ENCODE measurements around the gene PID1.

PID1 gene

DNA sequence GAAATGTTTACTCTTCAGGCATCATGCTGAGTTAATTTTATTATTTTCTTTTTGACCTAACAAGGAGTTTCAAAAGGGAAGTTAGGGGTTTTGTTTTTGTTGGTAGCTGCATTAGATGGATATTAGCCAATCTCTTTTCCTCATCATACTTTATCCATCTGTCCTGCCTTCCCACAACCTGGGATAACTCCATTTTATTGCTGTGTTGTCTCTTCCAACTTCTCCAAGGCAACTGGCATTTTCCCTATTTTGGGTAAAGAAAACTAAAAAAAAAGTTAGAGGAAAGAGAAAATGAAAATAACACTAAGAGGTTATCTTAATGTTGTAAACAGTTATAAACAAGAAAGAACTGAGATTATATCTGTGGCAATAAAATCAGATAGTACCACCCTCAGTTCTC is 147.0 kb downstream of the PID1 start:
- DNase-seq (ENCODE audit: low read depth in 2 of 3, low spot score in 2 of 3) = no peak

DNA sequence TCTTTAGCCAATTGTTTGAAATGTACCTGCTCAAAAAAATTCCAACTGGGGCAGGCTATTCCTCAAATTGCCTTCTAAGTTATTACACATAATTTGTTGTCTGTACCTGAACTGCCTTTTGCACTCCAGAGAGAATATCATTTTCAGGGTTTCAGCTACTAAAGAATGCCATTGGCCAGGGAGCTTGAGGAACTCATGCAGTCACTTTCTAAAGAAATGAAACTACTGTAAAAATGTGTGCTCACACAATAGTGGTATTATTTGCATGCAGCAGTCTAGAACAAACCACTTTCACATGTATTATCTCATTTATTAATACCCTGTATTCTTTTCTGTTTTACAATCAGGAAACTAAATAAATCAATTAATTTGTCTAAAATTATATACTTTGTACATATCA is 152.2 kb downstream of the PID1 start:
- DNase-seq (ENCODE audit: low read depth in 2 of 3, low spot score in 2 of 3) = no peak

DNA sequence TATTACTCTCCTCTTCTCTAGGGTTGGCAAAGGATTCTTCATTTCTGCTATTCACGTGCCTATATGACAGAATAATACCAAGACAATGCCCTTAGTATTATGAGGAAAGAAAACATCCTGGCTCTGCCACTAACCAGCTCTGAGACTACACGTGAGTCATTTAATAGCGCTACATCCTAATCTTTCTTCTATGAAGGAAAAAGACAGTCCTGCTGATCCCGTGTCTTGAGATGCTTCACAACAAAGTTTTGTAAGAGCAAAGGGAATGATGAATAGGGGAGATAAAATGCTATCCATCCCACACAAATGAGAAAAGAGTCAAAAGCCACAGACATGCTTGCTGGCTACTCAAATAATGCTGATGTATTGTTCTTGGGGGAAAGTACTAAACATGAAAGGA is 152.8 kb downstream of the PID1 start:
- no peak for DNase-seq (ENCODE audit: low read depth in 2 of 3, low spot score in 2 of 3)

DNA sequence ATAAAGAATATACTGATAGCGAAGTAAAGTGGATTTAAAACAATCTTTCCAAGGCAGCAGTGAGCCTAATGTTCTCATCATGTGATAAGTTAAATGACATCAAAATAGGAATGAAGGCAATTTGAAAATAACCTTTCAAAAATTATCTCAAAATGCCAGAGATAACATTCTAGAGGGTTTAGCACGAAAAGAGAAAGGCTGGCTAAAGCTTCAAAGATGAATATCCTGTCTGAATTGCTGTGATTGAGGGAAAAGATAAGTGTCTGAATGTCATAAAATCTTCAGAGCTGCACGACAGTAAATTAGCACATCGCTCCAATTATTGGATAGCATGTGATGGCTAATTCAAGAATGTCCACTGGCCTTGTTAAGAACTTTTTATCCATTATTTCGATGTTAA is 159.3 kb downstream of the PID1 start:
- DNase-seq (ENCODE audit: low read depth in 2 of 3, low spot score in 2 of 3) = no peak

DNA sequence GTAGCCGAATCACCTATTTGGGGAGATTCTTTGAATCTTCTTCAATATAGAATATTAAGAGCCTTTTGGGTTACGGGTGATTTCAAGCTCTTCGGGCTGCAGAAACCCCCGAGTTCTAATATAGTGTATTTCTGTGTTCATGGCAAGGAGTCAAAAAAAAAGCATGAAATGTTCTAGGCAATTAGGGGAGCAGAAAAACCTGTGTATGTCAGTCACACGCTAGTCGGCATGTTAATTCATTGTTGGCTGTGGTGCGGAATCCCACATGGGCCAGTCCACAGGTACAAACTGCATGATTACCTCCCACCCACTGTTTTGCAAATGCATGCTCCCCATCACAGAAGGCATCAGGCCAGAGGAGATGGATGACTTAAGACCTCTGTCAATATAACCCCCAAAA is 161.9 kb downstream of the PID1 start:
- DNase-seq (ENCODE audit: low read depth in 2 of 3, low spot score in 2 of 3) = no peak

DNA sequence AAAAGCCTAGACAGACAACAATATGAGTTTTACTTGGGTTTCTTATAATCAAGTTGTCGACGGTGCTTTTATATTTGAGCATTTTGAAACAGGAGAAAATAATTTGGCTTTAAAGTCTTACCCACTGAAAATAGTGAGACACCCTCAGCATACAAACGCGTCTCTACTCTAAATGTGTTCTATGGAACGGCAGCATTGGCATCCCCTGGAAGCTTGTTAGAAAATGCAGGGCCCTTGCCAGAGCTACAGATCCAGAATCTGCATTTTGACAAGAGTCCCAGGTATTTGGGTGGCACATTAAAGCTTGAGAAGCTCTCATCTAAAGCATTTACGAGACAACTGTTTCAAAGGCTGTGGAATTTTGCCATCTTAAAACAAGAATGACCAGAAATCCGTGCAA is 163.5 kb downstream of the PID1 start:
- DNase-seq (ENCODE audit: low read depth in 2 of 3, low spot score in 2 of 3) = no peak

DNA sequence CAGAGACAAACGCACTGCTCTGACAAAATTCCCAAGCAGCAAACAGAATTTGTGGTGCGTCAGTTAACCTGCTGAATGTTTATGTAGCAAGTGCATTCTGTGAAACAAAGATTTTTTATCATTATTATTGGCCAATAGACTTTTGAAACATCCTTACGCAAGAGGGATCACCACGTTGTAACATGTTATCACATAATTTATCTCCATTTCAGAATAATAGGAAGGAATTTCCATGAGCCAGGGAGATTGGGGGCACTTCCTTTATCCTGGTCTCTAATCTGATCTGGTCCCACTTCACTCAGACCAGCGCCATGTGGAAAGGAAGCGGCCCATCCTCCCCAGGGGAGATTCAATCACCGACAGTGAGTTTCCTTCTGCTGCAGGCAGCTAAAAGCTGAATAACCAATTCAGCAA is 166.1 kb downstream of the PID1 start:
- no peak for DNase-seq (ENCODE audit: low read depth in 2 of 3, low spot score in 2 of 3)

DNA sequence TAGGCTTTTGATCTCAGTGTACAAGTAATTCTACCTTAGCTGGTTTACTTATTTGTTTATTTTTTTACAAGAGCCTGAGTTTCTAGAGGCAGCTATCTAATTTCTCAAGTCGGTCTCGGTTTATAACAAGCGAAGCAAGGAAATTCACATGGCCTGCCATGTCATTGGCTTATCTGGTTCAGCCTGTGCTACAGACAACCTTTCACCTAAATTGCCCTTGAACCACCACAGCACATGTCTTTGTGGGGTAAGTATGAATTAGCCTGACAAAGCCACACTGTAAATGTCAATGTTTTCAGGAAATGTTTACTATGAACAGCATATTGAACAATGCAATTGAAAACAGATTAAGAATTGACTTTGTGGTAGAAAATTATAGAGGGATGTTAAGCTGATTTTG is 167.1 kb downstream of the PID1 start:
- DNase-seq (ENCODE audit: low read depth in 2 of 3, low spot score in 2 of 3) = no peak

DNA sequence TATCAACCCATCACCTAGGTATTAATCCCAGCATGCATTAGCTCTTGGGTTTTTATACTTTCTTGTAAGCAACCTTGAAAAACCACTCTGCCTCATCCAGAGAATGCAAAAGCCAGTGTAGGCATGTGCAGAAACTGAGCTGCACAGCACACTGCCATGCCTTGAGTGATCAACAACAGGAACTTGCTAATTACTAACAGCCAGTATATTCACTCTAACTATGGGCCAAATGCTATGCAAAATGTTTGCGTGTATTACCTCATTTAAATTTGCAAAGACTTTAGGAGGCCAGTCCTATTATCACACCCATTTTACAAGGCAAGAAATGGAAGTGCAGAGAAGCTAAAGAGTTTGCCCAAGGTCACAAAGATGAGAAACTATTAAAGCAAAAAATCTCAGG is 169.8 kb downstream of the PID1 start:
- no peak for DNase-seq (ENCODE audit: low read depth in 2 of 3, low spot score in 2 of 3)

DNA sequence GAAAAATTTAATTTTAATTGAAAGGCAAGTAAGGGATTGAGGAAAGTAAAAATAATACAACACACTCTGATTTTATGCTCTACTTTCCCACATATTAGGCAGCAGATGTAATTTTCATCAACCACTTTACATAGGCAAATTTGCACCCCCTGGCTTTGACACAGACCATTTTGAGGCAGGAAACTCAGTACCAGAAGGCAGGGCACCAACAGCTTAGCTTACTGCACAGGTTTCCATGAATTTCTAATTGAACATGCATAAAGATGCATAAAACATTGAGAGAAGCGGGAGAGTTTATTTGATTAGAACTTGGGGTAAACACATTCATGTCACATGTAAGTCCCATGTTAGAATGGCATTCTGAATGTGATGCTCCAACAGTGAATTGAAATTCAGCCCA is 171.9 kb downstream of the PID1 start:
- no peak for DNase-seq (ENCODE audit: low read depth in 2 of 3, low spot score in 2 of 3)

DNA sequence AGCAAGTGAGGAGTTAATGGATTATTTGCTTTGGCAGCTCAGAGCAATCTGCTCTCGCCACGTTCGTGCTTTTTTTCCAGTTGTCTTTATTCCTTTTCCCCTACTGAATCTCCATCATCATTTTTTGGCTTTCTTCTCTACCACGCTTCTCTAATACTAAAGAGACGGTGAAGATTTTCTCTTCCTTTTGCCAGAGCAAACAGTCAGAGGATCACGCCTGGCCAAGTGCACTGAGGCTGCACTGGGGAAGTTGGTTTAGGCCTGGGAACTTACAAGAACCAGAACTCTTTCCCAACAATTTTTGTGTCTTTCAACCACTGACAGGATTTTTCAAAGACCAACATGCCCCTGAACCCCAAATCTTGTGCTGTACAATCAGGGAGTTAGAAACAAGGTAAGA is 172.3 kb downstream of the PID1 start:
- DNase-seq (ENCODE audit: low read depth in 2 of 3, low spot score in 2 of 3) = no peak

DNA sequence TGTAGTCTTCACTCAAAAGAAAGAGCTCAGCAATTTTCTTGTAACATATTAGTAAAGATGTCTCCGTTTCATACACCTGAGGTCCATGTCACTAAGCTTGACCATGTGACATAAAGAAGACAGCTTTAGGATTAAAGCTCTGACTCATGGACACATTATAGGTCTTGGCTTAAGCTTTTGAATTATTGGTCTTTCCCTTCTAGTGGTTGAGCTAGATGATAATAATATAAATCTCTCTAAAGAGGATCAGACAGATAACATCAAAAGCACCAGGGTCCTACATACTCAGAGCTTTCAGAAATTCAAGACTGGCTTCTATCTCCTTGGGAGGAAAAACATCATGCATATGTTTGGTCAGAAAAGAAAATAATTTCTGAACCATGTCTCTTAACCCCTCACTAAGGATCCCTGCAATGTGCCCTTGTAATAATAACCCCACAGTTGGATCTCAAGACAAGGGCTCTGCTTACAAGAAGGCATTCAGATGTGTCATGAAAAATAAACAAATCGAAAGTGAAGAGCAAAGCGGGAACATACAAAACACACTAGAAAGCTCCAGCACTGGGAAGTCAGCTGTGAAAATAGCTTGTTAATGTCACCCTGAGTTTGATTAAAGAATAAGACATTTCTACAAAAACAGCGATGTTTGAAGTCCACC is 174.5 kb downstream of the PID1 start:
- DNase-seq (ENCODE audit: low read depth in 2 of 3, low spot score in 2 of 3) = no peak

DNA sequence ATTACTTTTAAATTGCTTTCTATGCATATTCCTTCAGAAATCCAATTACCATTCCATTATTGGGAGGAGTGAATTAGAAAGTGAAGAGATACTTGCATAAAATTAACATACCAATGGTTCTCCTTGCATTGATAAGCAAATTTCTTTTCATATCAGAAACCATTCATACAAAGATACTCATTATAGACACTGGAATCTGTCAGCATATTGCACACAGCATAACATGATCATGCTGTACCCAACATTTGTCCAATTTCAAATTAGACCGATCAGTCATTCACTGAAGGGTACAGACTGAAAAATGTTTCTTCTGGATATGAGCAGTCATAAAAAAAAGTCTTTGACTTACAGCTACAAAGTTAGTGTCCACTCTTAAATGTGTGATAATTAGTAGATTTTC is 175.6 kb downstream of the PID1 start:
- no peak for DNase-seq (ENCODE audit: low read depth in 2 of 3, low spot score in 2 of 3)

DNA sequence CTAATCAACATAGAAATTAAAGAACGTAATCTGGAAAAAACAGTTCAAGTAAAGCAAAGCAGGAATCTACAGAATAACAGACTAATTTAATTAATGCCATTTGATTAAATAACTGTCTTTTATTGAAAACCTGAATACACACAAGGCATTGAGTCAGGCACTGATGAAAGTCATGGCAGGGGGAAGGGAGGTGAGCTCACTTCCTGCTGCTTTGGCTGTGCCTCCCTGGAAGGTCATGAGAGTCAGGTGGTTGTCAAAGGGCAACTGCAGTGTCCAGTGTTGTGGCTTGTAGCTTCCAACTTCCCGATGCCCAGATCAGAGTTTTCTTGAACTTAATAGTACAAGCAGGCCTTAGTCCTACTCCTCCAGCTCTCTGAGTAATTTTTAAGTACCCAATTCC is 180.9 kb downstream of the PID1 start:
- DNase-seq (ENCODE audit: low read depth in 2 of 3, low spot score in 2 of 3) = no peak

DNA sequence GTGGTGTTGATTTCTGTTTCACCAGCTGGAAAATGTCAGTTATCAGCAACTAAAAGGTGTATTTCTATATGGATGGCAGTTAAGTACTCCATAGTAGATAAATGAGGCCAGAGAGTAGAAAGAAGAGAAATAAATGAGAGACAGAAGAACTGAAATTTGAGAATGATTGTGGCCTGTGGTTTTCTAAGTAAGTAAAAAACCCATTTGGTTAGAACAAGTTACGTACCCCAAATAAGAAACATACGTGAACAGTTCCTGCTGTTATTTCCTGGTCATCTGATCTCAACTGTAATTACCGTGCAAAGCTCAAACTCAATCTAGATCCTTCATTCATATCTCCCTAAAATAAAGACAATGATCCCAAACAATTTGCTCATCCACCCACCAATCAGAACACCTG is 181.3 kb downstream of the PID1 start:
- no peak for DNase-seq (ENCODE audit: low read depth in 2 of 3, low spot score in 2 of 3)

DNA sequence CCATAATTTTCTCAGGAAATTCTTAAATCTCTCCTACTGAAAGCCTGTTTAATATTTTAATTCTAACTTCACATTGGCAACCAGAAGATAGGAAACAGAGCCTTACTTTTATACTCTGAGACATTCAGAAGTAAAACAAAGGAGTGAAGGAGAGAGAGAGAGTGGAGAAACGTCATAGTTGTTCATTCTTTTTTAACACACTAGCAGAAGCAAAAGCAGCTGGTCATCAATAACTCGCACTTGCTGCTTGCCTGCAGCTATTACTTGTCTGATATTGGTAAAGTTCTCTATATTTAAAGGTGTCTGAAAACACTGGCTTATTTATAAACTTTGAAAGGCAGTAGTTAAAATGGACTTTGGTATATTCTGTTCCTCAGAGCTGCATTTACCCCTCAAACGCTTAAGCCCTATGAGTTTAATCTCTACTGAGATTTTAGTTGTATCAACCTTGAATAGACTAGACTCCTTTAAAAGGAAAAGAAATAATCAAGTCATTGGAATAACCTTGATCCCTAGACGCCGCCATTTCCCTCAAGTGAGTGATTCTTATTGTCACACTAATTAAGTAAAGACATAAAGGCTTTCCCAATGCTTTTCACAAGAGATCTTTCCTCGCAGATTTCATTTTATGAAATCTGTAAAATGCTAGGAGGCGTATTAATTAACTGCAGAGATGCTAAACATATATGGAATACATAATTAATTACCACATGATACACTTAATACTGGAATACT is 182.0 kb downstream of the PID1 start:
- DNase-seq (ENCODE audit: low read depth in 2 of 3, low spot score in 2 of 3) = no peak

DNA sequence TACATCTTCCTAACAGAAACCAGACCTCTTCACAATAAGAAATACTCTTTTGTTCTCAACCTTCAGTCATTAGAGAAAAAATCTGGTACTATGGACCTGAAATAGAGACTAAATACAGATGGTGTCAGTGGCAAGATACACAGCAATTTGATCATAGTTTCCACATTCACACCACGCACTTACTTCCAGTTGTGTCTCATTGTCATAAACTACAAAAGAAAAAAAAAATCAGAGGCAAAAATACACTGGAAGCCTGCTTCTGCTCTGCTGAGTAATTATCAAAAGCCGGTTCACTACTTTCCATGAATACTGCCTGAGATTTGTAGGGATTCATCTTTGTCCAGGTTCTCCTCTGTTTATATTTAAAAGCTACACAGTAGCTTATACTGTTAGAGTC is 182.6 kb downstream of the PID1 start:
- no peak for DNase-seq (ENCODE audit: low read depth in 2 of 3, low spot score in 2 of 3)

DNA sequence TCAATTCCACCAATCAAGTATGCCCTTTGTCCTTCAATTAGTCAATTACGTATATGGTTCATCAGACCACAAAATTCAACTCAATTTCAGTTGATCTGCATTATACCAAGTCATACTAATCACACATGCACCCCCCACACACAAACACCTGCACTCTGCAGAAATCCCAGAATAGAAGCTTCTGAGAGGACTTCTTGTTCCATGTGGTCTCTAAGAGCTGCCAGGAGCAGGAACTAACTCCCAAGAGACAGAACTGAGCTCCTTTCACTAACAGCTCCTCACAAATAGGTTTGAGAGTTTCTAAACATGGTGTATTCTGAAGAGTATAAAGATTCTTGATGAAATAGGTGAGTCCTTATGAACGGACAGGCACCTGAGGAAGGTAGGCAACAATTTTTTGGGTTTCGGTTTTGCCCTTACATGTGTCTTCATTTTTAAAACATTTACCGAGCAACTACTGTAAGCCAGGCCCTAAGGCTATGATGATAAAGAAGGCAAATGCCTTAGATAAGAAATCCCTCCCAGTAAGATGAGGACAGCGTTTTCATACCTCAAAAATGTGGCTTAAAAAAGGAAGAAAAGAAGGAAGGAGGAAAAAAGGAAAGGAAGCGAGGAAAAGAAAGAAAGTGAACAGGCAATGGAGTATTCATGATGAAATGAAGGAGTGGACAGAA is 183.1 kb downstream of the PID1 start:
- no peak for DNase-seq (ENCODE audit: low read depth in 2 of 3, low spot score in 2 of 3)

DNA sequence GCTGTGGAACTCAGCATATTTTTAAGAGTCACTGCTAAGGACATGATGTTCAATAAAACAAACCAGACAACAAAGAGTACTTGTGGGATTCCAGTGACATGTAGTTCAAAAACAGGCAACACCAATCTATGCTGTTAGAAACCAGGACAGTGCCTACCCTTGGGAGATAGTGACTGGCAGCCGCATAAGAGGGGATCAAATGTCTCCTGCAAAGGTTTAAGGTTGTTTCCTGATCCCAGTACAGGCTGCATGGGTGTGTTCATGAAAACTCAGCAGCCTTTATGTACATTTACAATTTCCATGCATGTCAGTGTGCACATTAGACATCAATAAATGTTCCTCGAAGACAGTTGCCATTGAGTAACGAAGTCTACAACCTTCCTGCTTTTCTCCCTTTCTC is 183.8 kb downstream of the PID1 start:
- no peak for DNase-seq (ENCODE audit: low read depth in 2 of 3, low spot score in 2 of 3)

DNA sequence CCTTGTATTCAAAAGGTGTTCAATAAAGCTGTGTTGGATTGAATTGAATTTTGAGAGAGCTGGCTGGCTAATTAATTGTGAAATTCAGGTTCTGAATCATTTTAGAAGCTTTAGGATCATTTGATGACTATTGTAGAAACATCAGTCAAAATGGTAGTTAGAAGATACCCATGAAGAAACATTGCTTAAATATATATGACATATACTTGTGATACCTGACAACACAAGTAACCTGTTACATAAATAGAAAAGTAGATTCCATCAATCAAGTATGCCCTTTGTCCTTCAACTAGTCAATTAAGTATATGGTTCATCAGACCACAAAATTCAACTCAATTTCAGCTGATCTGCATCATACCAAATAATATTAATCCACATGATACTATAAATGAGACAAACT is 185.6 kb downstream of the PID1 start:
- DNase-seq (ENCODE audit: low read depth in 2 of 3, low spot score in 2 of 3) = no peak

DNA sequence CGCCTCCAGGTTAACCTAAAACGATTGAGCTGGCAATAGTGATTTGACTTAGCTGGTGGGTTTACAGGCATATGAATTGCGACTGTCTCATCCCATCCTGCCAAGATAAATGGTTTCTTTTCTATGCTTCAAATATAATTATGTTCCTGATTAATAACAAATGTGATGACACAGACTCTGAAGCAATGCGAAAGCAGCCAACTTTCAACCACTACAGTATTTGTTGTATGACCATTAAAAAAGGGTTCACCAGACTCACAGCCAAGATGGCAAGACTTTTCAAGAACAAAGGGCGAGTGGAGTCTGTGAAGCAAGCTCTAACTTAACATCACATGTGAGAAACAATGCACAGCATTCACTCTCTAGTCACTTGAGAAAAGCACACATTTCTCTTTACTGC is 186.6 kb downstream of the PID1 start:
- DNase-seq (ENCODE audit: low read depth in 2 of 3, low spot score in 2 of 3) = no peak

DNA sequence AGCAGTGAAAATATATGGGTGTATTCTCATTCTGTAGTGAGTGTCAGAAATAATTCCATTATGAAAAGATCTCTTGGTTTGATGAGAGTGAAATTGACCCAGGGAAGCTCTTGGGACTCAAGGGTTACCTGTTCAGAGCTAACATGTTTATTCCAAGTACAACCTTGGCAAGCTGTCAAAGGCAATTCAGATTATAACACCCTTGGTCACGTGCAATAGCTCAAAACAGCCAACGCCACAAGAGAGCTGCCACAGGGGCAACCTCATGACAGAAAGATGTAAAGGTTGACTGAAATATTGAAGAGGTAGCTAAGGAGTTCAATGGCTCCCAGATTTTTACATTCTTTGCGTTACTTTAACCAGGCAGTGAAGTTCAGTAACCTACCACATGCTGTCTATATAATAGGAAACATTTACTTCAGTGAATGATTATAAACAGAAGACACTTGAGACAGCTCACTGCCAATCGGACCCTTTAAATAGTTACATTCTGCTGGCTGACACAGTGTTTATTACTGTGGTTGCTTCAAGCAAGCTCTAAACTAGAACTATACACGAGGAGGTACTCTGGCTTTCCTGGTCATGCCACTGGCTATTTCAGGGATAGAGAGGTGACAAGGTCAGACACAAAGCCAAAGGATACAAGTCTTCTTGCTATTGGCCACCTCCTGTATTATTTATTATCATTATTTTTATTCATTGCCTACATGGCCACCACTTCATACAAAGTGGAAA is 187.3 kb downstream of the PID1 start:
- DNase-seq (ENCODE audit: low read depth in 2 of 3, low spot score in 2 of 3) = no peak

Measured in activated CD8-positive, alpha-beta memory T cell treated with anti-CD3 and anti-CD28 coated beads for 48 hours (primary cell).